IMR-90 (cell line): ENCODE data around the gene LYZL2. TPM values are rescaled to one million over a fixed set of nuclear protein-coding genes. Genes with fewer than 3 reads are reported as not detected.

Source experiments
- ATAC-seq: fragments of 200-7000 bp; cut with Tn5 transposase; 2 replicates; pipeline ENCODE4 v1.9.1; 2020; ENCODE audit warnings: low read depth, mild to moderate bottlenecking, moderate library complexity
- BruUV-seq: library from RNA; stranded (reverse); fragments of 400-500 nt; replicated peaks from 2 replicates; lab custom pipeline; 2021; lab: Mats Ljungman, UMichigan
- CTCF ChIA-PET: fragments of 300-600 bp; formaldehyde crosslinking; extraction: SDS; loops from one replicate; lab custom pipeline; 2021; ENCODE audit warnings: antibody characterized with exemption; lab: Yijun Ruan, JAX
- POLR2A ChIA-PET: fragments of 300-600 bp; sonication (Branson Sonifier 250); formaldehyde crosslinking; loops from one replicate; lab custom pipeline; 2022; ENCODE audit warnings: antibody characterized with exemption; ENCODE audit not compliant: unreplicated experiment; lab: Charles Lee
- DNase-seq: peaks from one replicate; pipeline ENCODE4 v3.0.0; 2013
- H2AFZ ChIP-seq: replicated peaks from 2 replicates; pipeline ENCODE3; 2013; ENCODE audit warnings: low read length, mild to moderate bottlenecking; ENCODE audit not compliant: poor library complexity
- H2AK5ac ChIP-seq: 2 replicates; pipeline ENCODE4 v1.6.1; 2013; ENCODE audit warnings: low read depth, low read length, inconsistent platforms
- H2AK9ac ChIP-seq: replicated peaks from 2 replicates; pipeline ENCODE3; 2013; ENCODE audit warnings: mild to moderate bottlenecking, low read depth, low read length, moderate library complexity; ENCODE audit not compliant: poor library complexity
- H2BK120ac ChIP-seq: 2 replicates; pipeline ENCODE4 v1.6.1; 2013; ENCODE audit warnings: low read depth, low read length, inconsistent platforms
- H2BK15ac ChIP-seq: 3 replicates; pipeline ENCODE4 v1.6.1; 2013; ENCODE audit warnings: low read depth, low read length, inconsistent platforms
- H2BK20ac ChIP-seq: 2 replicates; pipeline ENCODE4 v1.6.1; 2013; ENCODE audit warnings: low read depth, mild to moderate bottlenecking, inconsistent platforms, low read length, moderate library complexity
- H2BK5ac ChIP-seq: 2 replicates; pipeline ENCODE4 v1.6.1; 2013; ENCODE audit warnings: mild to moderate bottlenecking, low read depth, low read length, inconsistent platforms; ENCODE audit not compliant: poor library complexity, severe bottlenecking
- H3K14ac ChIP-seq: replicated peaks from 2 replicates; pipeline ENCODE4 v1.6.1; 2013; ENCODE audit warnings: low read depth, low read length, inconsistent platforms
- H3K18ac ChIP-seq: 2 replicates; pipeline ENCODE4 v1.6.1; 2013; ENCODE audit warnings: low read depth, low read length, control low read depth
- H3K23ac ChIP-seq: 2 replicates; pipeline ENCODE4 v1.6.1; 2013; ENCODE audit warnings: low read depth, low read length, inconsistent platforms
- H3K27ac ChIP-seq: 2 replicates; pipeline ENCODE4 v1.5.1; 2013; ENCODE audit warnings: mild to moderate bottlenecking, control low read depth, low read length; ENCODE audit not compliant: insufficient read depth
- H3K27me3 ChIP-seq: 2 replicates; pipeline ENCODE4 v1.6.1; 2013; ENCODE audit warnings: low read length; ENCODE audit not compliant: control insufficient read depth, insufficient read depth
- H3K36me3 ChIP-seq: 2 replicates; pipeline ENCODE4 v1.6.1; 2013; ENCODE audit warnings: low read length, mixed read lengths; ENCODE audit not compliant: control insufficient read depth, insufficient read depth
- H3K4ac ChIP-seq: 2 replicates; pipeline ENCODE4 v1.6.1; 2013; ENCODE audit warnings: low read depth, low read length, inconsistent platforms
- H3K4me1 ChIP-seq: 2 replicates; pipeline ENCODE4 v1.6.1; 2013; ENCODE audit warnings: low read length, mixed read lengths; ENCODE audit not compliant: control insufficient read depth, insufficient read depth
- H3K4me2 ChIP-seq: 2 replicates; pipeline ENCODE4 v1.6.1; 2013; ENCODE audit warnings: low read depth, mild to moderate bottlenecking, control low read depth, low read length, moderate library complexity
- H3K4me3 ChIP-seq: 2 replicates; pipeline ENCODE4 v1.5.1; 2013; ENCODE audit warnings: low read depth, mild to moderate bottlenecking, control low read depth, low read length, moderate library complexity; ENCODE audit not compliant: insufficient read depth
- H3K56ac ChIP-seq: 2 replicates; pipeline ENCODE4 v1.6.1; 2013; ENCODE audit warnings: low read length, inconsistent platforms; ENCODE audit not compliant: insufficient read depth; ENCODE audit errors: extremely low read depth
- H3K79me1 ChIP-seq, 2 experiments: 2 replicates each; pipeline ENCODE4 v1.6.1; 2013; ENCODE audit warnings: low read length in 2 of 2, inconsistent platforms in 1 of 2, low read depth in 1 of 2
- H3K9ac ChIP-seq: 2 replicates; pipeline ENCODE4 v1.6.1; 2013; ENCODE audit warnings: low read depth, low read length, control low read depth
- H3K9me1 ChIP-seq: 2 replicates; pipeline ENCODE4 v1.6.1; 2013; ENCODE audit warnings: low read length, inconsistent platforms; ENCODE audit not compliant: insufficient read depth
- H3K9me3 ChIP-seq: 2 replicates; pipeline ENCODE4 v1.6.1; 2013; ENCODE audit warnings: low read length; ENCODE audit not compliant: control insufficient read depth, insufficient read depth
- H4K20me1 ChIP-seq: 2 replicates; pipeline ENCODE4 v1.6.1; 2013; ENCODE audit warnings: low read length, inconsistent platforms; ENCODE audit not compliant: insufficient read depth
- H4K5ac ChIP-seq: 2 replicates; pipeline ENCODE4 v1.6.1; 2013; ENCODE audit warnings: mild to moderate bottlenecking, low read depth, low read length, control low read depth
- H4K8ac ChIP-seq, 2 experiments: 2 replicates each; pipeline ENCODE4 v1.6.1; 2013; ENCODE audit warnings: low read depth in 2 of 2, low read length in 2 of 2, control low read depth in 1 of 2, inconsistent platforms in 1 of 2
- H4K91ac ChIP-seq: 2 replicates; pipeline ENCODE4 v1.6.1; 2013; ENCODE audit warnings: low read depth, low read length, inconsistent platforms; ENCODE audit not compliant: insufficient read depth
- CEBPB ChIP-seq: IDR thresholded peaks from 2 replicates; pipeline ENCODE4 v1.6.1; 2012; ENCODE audit warnings: low read depth, low read length, improper control_type of control experiment
- CTCF ChIP-seq: conservative IDR thresholded peaks from 2 replicates; pipeline ENCODE4 v1.5.1; 2012; ENCODE audit warnings: mild to moderate bottlenecking, low read depth, low read length, improper control_type of control experiment
- FOS ChIP-seq: fragments of 150-350 bp; IDR thresholded peaks from 2 replicates; pipeline ENCODE4 v1.6.1; 2016; ENCODE audit warnings: low read depth, low read length
- RAD21 ChIP-seq: IDR thresholded peaks from 2 replicates; pipeline ENCODE4 v1.6.1; 2012; ENCODE audit warnings: low read length, improper control_type of control experiment
- SMC3 ChIP-seq: fragments of 150-350 bp; IDR thresholded peaks from 2 replicates; pipeline ENCODE4 v1.6.1; 2016; ENCODE audit warnings: low read depth, mild to moderate bottlenecking, antibody characterized with exemption, low read length, moderate library complexity
- WGBS, 2 experiments: methylation state at CpG; one replicate each; pipeline versions ENCODE4 v1.1.5 to v1.1.7; 2013; ENCODE audit warnings: missing lambda C conversion rate in 2 of 2; ENCODE audit not compliant: insufficient read length in 1 of 2; ENCODE audit errors: extremely low coverage in 2 of 2; 5-methylcytosine and 5-hydroxymethylcytosine counted together
- dilution Hi-C: fragments of 300-500 bp; cut with HindIII; formaldehyde crosslinking; loops from one replicate; pipeline ENCODE4 v1.14.3; 2018; ENCODE audit warnings: low sequenced_read_pairs; ENCODE audit not compliant: unreplicated experiment
- in situ Hi-C: fragments of 300-500 bp; cut with MboI; formaldehyde crosslinking; loops from 3 replicates; pipeline ENCODE4 v1.14.3; 2019; ENCODE audit warnings: low sequenced_read_pairs, inconsistent platforms, mixed read lengths
- intact Hi-C: fragments of 100-400 bp; cut with micrococcal nuclease; formaldehyde crosslinking; loops from 2 replicates; pipeline ENCODE4 v1.10.0; 2022
- polyA plus RNA-seq, 3 experiments: library from polyadenylated mRNA; depleted of rRNA; stranded (reverse); fragments of >200 nt; gene quantifications; 2 replicates each; pipeline ENCODE4 v1.2.3, GENCODE V29; 2012; ENCODE audit warnings: low replicate concordance in 1 of 3
- total RNA-seq: library from RNA; depleted of rRNA; stranded (reverse); fragments of >200 nt; gene quantifications from 2 replicates; pipeline ENCODE4 v1.2.3, GENCODE V29; 2012

LYZL2 gene
- total and polyA plus RNA-seq, 2 of the 4 experiments (the other 2 are of a cell fraction), result not detected

- Histone ChIP-seq H2BK20ac (no peak overlapping the region), H4K8ac (no peak overlapping the region), H2BK5ac (no peak overlapping the region), H2AFZ (no peak overlapping the region), H4K20me1 (no peaks in the 10 kb centered on the region), H3K4me2 (no peak overlapping the region), H4K5ac (no peak overlapping the region), H3K18ac (no peak overlapping the region), H3K79me1 (no peaks in the 10 kb centered on the region; a peak in 1 of 4 replicates), H2AK5ac (0 out of 2 replicates have a peak overlapping the region, but pooled peaks have one; percentile 45), H2BK120ac (no peak overlapping the region), H3K9ac (no peak overlapping the region), H3K36me3 (no peaks in the 10 kb centered on the region), H3K4me3 (no peak overlapping the region), H3K9me1 (peaks cover 6% of the 10 kb centered on the region), H3K23ac (no peak overlapping the region), H3K56ac (no peak overlapping the region), H4K91ac (no peak overlapping the region), H3K14ac (0 out of 2 replicates have a peak overlapping the region, but pooled peaks have one; percentile 6), H3K27me3 (no peaks in the 10 kb centered on the region), H3K4ac (no peak overlapping the region), H2BK15ac (no peak overlapping the region), H3K27ac (no peak overlapping the region), H2AK9ac (no peak overlapping the region), H3K9me3 (no peaks in the 10 kb centered on the region), H3K4me1 (peaks cover 4% of the 10 kb centered on the region)
- in situ Hi-C loops, result no loop called here
- TF ChIP-seq FOS, result no peak
- TF ChIP-seq CTCF, result peak; percentile 80
- TF ChIP-seq RAD21, result peak; percentile 60
- peak; percentile 61 for TF ChIP-seq SMC3
- no peak for TF ChIP-seq CEBPB
- WGBS, 2 experiments, result no CpG with 5 or more reads among the region's 6 CpGs
- ChIA-PET POLR2A (no interaction called here), CTCF (interaction anchor here (0.6 to 1.4 kb wide), 6 partner anchors 10 to 678 kb away, joined by 3 to 5 read pairs (median 4); partner anchors contain the start of gene ZEB1)
- peak; percentile 38; the same call in 1 of the 2 replicates for ATAC-seq
- no TSS peak for BruUV-seq
- peak; percentile 77 for DNase-seq
- intact Hi-C loops, result no loop called here
- dilution Hi-C loops, result no loop called here
Measured at GRCh38 chr10:30639946-30640786, 10.6 kb upstream of the LYZL2 start.
